ENCODE measurements around the gene SCAP. TPM values are rescaled to one million over a fixed set of nuclear protein-coding genes. Genes with fewer than 3 reads are reported as not detected.

The SCAP gene
- total and polyA plus RNA-seq, 2 donors (not counting 1 experiment from before 2014, with no cell fraction given) = 55.8 to 113 TPM

GRCh38 chr3:47421741-47422649 is 53.7 kb downstream of the SCAP start:
- Mint-ChIP-seq H3K4me3 (no peak overlapping the region), H3K9me3 (ENCODE audit: insufficient read depth) (no peaks in the 10 kb centered on the region)

More at GRCh38 chr3:47421741-47422649, 53.7 kb downstream of the SCAP start:
- peak overlapping the region; percentile 99 for H3K27ac Mint-ChIP-seq
- Histone ChIP-seq H3K9me3 (ENCODE audit: control extremely low read depth in 1 of 3, control insufficient read depth in 2 of 3, insufficient read depth in 1 of 3, low read length in 2 of 3) (no peaks in the 10 kb centered on the region), H3K4me2 (replicated peaks; ENCODE audit: low read depth, low read length, poor library complexity, severe bottlenecking) (peak overlapping the region; percentile 64), H3K36me3 (replicated peaks in 1 of 2; ENCODE audit: control extremely low read depth in 1 of 2, control insufficient read depth in 1 of 2, extremely low read depth in 1 of 2, insufficient read depth in 2 of 2, low read length in 1 of 2) (peaks cover 0 to 60% of the 10 kb centered on the region in 2 experiments), H3K4me3 (ENCODE audit: control extremely low read depth in 1 of 5, extremely low read depth in 1 of 5, insufficient read depth in 1 of 5, low read depth in 2 of 5, low read length in 4 of 5) (no peak overlapping the region), H3K79me2 (ENCODE audit: control insufficient read depth, insufficient read depth, low read length) (no peaks in the 10 kb centered on the region), H3K27me3 (replicated peaks in 1 of 4; ENCODE audit: control extremely low read depth in 1 of 4, control insufficient read depth in 3 of 4, insufficient read depth in 4 of 4, low read length in 3 of 4) (no peaks in the 10 kb centered on the region), H3K4me1 (ENCODE audit: control insufficient read depth in 2 of 2, insufficient read depth in 2 of 2, low read length in 2 of 2) (peaks cover 11 to 12% of the 10 kb centered on the region in 2 donors), H2AFZ (ENCODE audit: insufficient read depth, low read depth, low read length, poor library complexity, severe bottlenecking) (peak overlapping the region; percentile 81), H3K27ac (ENCODE audit: low read length in 2 of 2) (peak overlapping the region; percentile 77 to 87), H3K9ac (ENCODE audit: low read length) (no peak overlapping the region), H4K20me1 (ENCODE audit: control insufficient read depth, insufficient read depth, low read length, poor library complexity, severe bottlenecking) (peaks cover 16% of the 10 kb centered on the region)
- peaks cover 14% of the 10 kb centered on the region for H3K4me1 Mint-ChIP-seq
- DNase-seq (no peak), ATAC-seq (ENCODE audit: low read depth) (no peak)
- ChIA-PET POLR2A (interaction anchor here (1.1 to 1.3 kb wide), 2 partner anchors 41 to 367 kb away, joined by 3 read pairs; partner anchors contain the start of gene PTPN23), CTCF (interaction anchor here (0.6 to 2.7 kb wide), 15 partner anchors 8 to 1243 kb away, joined by 3 to 36 read pairs (median 3); partner anchors contain the start of genes PTPN23 and SCAP)
- no peaks in the 10 kb centered on the region for H3K27me3 Mint-ChIP-seq
- WGBS (ENCODE audit: insufficient coverage) = 98% methylated on average over 11 of the region's 13 CpGs
- intact Hi-C loops (cut with micrococcal nuclease) = loop anchor here (1.0 to 5.0 kb wide), 4 partner anchors 42 to 380 kb away; partner anchors contain the start of genes DHX30 and SCAP
- TF ChIP-seq CTCF (IDR thresholded peaks at IDR 0.05) = no peak
- TF ChIP-seq EZH2 (IDR thresholded peaks at IDR 0.05; ENCODE audit: borderline replicate concordance, insufficient read depth, low read depth, low read length, poor library complexity, severe bottlenecking) = no peak

Data from B cell (primary cell).